CD14-positive monocyte (primary cell): ENCODE data around the gene SPATA17. TPM values are rescaled to one million over a fixed set of nuclear protein-coding genes. Genes with fewer than 3 reads are reported as not detected.

Experiments used
- DNase-seq, 3 donors: peaks; one replicate each; pipeline ENCODE4 v3.0.0-alpha.2; 2011 to 2022
- H2AFZ ChIP-seq: 2 replicates; pipeline ENCODE4 v1.6.0; 2012; ENCODE audit warnings: mild to moderate bottlenecking, low read depth, low read length, inconsistent platforms; ENCODE audit not compliant: insufficient read depth, poor library complexity, severe bottlenecking
- H3K27ac ChIP-seq, 2 donors: 1 replicate in 1 of 2; 2 replicates in 1 of 2; pipeline ENCODE4 v1.5.1; 2012 to 2013; ENCODE audit warnings: low read length in 2 of 2, control low read depth in 1 of 2, inconsistent platforms in 1 of 2, low read depth in 1 of 2, mild to moderate bottlenecking in 1 of 2
- H3K27me3 ChIP-seq, 2 donors: one replicate each; pipeline versions ENCODE4 v1.6.0 to v1.6.1; 2011 to 2013; ENCODE audit warnings: low read length in 2 of 2; ENCODE audit not compliant: control insufficient read depth in 2 of 2, insufficient read depth in 2 of 2
- H3K36me3 ChIP-seq, 2 donors: replicated peaks in 1 of 2; 1 replicate in 1 of 2; 2 replicates in 1 of 2; pipeline versions ENCODE4 v1.5.1 to v1.6.1; 2012 to 2013; ENCODE audit warnings: low read length in 2 of 2, control low read depth in 1 of 2, inconsistent platforms in 1 of 2, mild to moderate bottlenecking in 1 of 2; ENCODE audit not compliant: insufficient read depth in 2 of 2, control insufficient read depth in 1 of 2
- H3K4me1 ChIP-seq, 2 donors: 1 replicate in 1 of 2; 2 replicates in 1 of 2; pipeline versions ENCODE4 v1.5.1 to v1.6.1; 2012 to 2013; ENCODE audit warnings: low read length in 2 of 2, control low read depth in 1 of 2, inconsistent platforms in 1 of 2, mild to moderate bottlenecking in 1 of 2, moderate library complexity in 1 of 2; ENCODE audit not compliant: insufficient read depth in 2 of 2, control insufficient read depth in 1 of 2
- H3K4me2 ChIP-seq: replicated peaks from 2 replicates; pipeline ENCODE3; 2012; ENCODE audit warnings: low read length, moderate library complexity, mild to moderate bottlenecking; ENCODE audit not compliant: poor library complexity, severe bottlenecking; ENCODE audit errors: extremely low read depth
- H3K4me3 ChIP-seq, 3 experiments: fragments of 200-600 bp in 1 of 3; sonication (generic) in 1 of 3; replicated peaks in 1 of 3; 1 replicate in 2 of 3; 2 replicates in 1 of 3; pipeline ENCODE4 v1.5.1; 2011 to 2013; ENCODE audit warnings: low read length in 3 of 3, mild to moderate bottlenecking in 3 of 3, control low read depth in 2 of 3, low read depth in 2 of 3, inconsistent platforms in 1 of 3, moderate library complexity in 1 of 3
- H3K79me2 ChIP-seq: 2 replicates; pipeline ENCODE4 v1.6.0; 2012; ENCODE audit warnings: mild to moderate bottlenecking, control low read depth, inconsistent platforms, low read length, moderate library complexity; ENCODE audit not compliant: insufficient read depth
- H3K9ac ChIP-seq: 2 replicates; pipeline ENCODE4 v1.6.0; 2017; ENCODE audit warnings: low read length, mild to moderate bottlenecking; ENCODE audit not compliant: insufficient read depth, poor library complexity, severe bottlenecking
- H3K9me3 ChIP-seq, 2 donors: replicated peaks in 1 of 2; 1 replicate in 1 of 2; 2 replicates in 1 of 2; pipeline versions ENCODE4 v1.5.1 to v1.6.1; 2012 to 2013; ENCODE audit warnings: low read length in 2 of 2, control low read depth in 1 of 2; ENCODE audit not compliant: control insufficient read depth in 1 of 2, insufficient read depth in 1 of 2
- H4K20me1 ChIP-seq: 2 replicates; pipeline ENCODE4 v1.6.0; 2012; ENCODE audit warnings: mild to moderate bottlenecking, low read length, control low read depth, moderate library complexity; ENCODE audit not compliant: insufficient read depth
- H3K27ac Mint-ChIP-seq, 7 donors: one replicate each; pipeline ENCODE4 v1.8.0; 2020; ENCODE audit warnings: mild to moderate bottlenecking in 7 of 7, mixed read lengths in 7 of 7, moderate library complexity in 6 of 7, inconsistent platforms in 2 of 7
- H3K27me3 Mint-ChIP-seq, 3 donors: one replicate each; pipeline ENCODE4 v1.8.0; 2021 to 2022; ENCODE audit warnings: low read depth in 3 of 3, mild to moderate bottlenecking in 3 of 3, mixed read lengths in 3 of 3, moderate library complexity in 3 of 3, inconsistent platforms in 1 of 3
- H3K36me3 Mint-ChIP-seq, 2 donors: one replicate each; pipeline ENCODE4 v1.8.0; 2020; ENCODE audit warnings: mixed read lengths in 2 of 2, inconsistent platforms in 1 of 2, mild to moderate bottlenecking in 1 of 2
- H3K4me1 Mint-ChIP-seq: one replicate; pipeline ENCODE4 v1.8.0; 2020; ENCODE audit warnings: mild to moderate bottlenecking, mixed read lengths
- H3K4me3 Mint-ChIP-seq, 2 donors: one replicate each; pipeline ENCODE4 v1.8.0; 2020; ENCODE audit warnings: mild to moderate bottlenecking in 2 of 2, mixed read lengths in 2 of 2, moderate library complexity in 1 of 2
- H3K9me3 Mint-ChIP-seq, 7 donors: one replicate each; pipeline ENCODE4 v1.8.0; 2020 to 2022; ENCODE audit warnings: mixed read lengths in 7 of 7, mild to moderate bottlenecking in 6 of 7, moderate library complexity in 6 of 7, inconsistent platforms in 2 of 7
- CTCF ChIP-seq: fragments of 200-600 bp; IDR thresholded peaks from one replicate; pipeline ENCODE4 v1.8.0; 2022; ENCODE audit warnings: antibody characterized with exemption, mild to moderate bottlenecking
- WGBS: methylation state at CpG from one replicate; pipeline ENCODE4 v1.1.5; 2013; ENCODE audit warnings: missing lambda C conversion rate; ENCODE audit not compliant: insufficient coverage; 5-methylcytosine and 5-hydroxymethylcytosine counted together
- intact Hi-C, 2 donors: fragments of 100-400 bp; cut with micrococcal nuclease; formaldehyde crosslinking; loops; one replicate each; pipeline versions ENCODE4 v1.15.0 to v1.15.1; 2023
- polyA plus RNA-seq, 3 donors: library from polyadenylated mRNA; depleted of rRNA in 1 of 3; unstranded in 2 of 3; stranded (reverse) in 1 of 3; fragments of 300-500 nt in 2 of 3; fragments of >200 nt in 1 of 3; fragmentation: Illumina TruSeq in 2 of 3; gene quantifications; 1 replicate in 2 of 3; 2 replicates in 1 of 3; pipeline ENCODE4 v1.2.3, GENCODE V29; 2012 to 2021

SPATA17 gene
- polyA plus RNA-seq, 3 donors = 0.28 TPM; not detected in 2

GRCh38 chr1:217642455-217642854 is 11.3 kb downstream of the SPATA17 start:
- Histone ChIP-seq H3K4me3 (no peak overlapping the region), H3K4me1 (no peaks in the 10 kb centered on the region), H2AFZ (no peak overlapping the region), H4K20me1 (no peaks in the 10 kb centered on the region), H3K27me3 (peaks cover 0 to 3% of the 10 kb centered on the region in 2 donors), H3K36me3 (no peaks in the 10 kb centered on the region), H3K27ac (no peak overlapping the region), H3K4me2 (no peak overlapping the region), H3K9ac (no peak overlapping the region), H3K9me3 (no peaks in the 10 kb centered on the region), H3K79me2 (no peaks in the 10 kb centered on the region)
- intact Hi-C loops = no loop called here
- no peak for TF ChIP-seq CTCF
- WGBS = 61% methylated on average over 3 of the region's 6 CpGs
- no peak for DNase-seq
- Mint-ChIP-seq H3K4me1 (no peaks in the 10 kb centered on the region), H3K27me3 (peaks cover 0 to 24% (median 24%) of the 10 kb centered on the region in 3 donors), H3K27ac (no peak overlapping the region), H3K4me3 (no peak overlapping the region), H3K9me3 (peaks cover 0 to 4% (median 0%) of the 10 kb centered on the region in 7 donors), H3K36me3 (no peaks in the 10 kb centered on the region)

- no peaks in the 10 kb centered on the region for H3K4me1 Mint-ChIP-seq
- TF ChIP-seq CTCF = no peak
These were observed 16.6 kb downstream of the SPATA17 start for GRCh38 chr1:217647791-217648190.

More at GRCh38 chr1:217647791-217648190, 16.6 kb downstream of the SPATA17 start:
- Histone ChIP-seq H2AFZ (no peak overlapping the region), H4K20me1 (no peaks in the 10 kb centered on the region), H3K4me3 (no peak overlapping the region), H3K36me3 (no peaks in the 10 kb centered on the region), H3K4me1 (no peaks in the 10 kb centered on the region), H3K9ac (no peak overlapping the region), H3K27ac (no peak overlapping the region), H3K4me2 (no peak overlapping the region), H3K9me3 (no peaks in the 10 kb centered on the region), H3K79me2 (no peaks in the 10 kb centered on the region), H3K27me3 (no peaks in the 10 kb centered on the region)
- peaks cover 1 to 13% (median 2%) of the 10 kb centered on the region in 3 donors for H3K27me3 Mint-ChIP-seq
- intact Hi-C loops = no loop called here
- no peak for DNase-seq
- WGBS = 91% methylated on average over 11 of the region's 13 CpGs
- no peak overlapping the region for H3K4me3 Mint-ChIP-seq
- H3K9me3 Mint-ChIP-seq = peaks cover 0 to 3% (median 0%) of the 10 kb centered on the region in 7 donors
- H3K36me3 Mint-ChIP-seq = no peaks in the 10 kb centered on the region
- no peak overlapping the region for H3K27ac Mint-ChIP-seq
